Stomach smooth muscle (tissue), 2 donors: ENCODE results near the gene CARS2.

Experiments
- H3K27ac ChIP-seq: one replicate; pipeline ENCODE4 v1.7.0; 2013; ENCODE audit warnings: mild to moderate bottlenecking, low read length, inconsistent platforms
- H3K27me3 ChIP-seq, 2 donors: one replicate each; pipeline ENCODE4 v1.7.0; 2013; ENCODE audit warnings: low read length in 2 of 2; ENCODE audit not compliant: insufficient read depth in 2 of 2, control insufficient read depth in 1 of 2
- H3K36me3 ChIP-seq, 2 donors: one replicate each; pipeline ENCODE4 v1.7.0; 2013; ENCODE audit warnings: low read length in 2 of 2; ENCODE audit not compliant: control insufficient read depth in 2 of 2, insufficient read depth in 2 of 2
- H3K4me1 ChIP-seq: one replicate; pipeline ENCODE4 v1.7.0; 2013; ENCODE audit warnings: low read length; ENCODE audit not compliant: control insufficient read depth, insufficient read depth
- H3K4me3 ChIP-seq, 2 donors: one replicate each; pipeline ENCODE4 v1.7.0; 2013; ENCODE audit warnings: low read length in 2 of 2
- H3K9ac ChIP-seq, 2 donors: one replicate each; pipeline ENCODE4 v1.7.0; 2013; ENCODE audit warnings: low read length in 2 of 2, mild to moderate bottlenecking in 1 of 2
- H3K9me3 ChIP-seq, 2 donors: one replicate each; pipeline ENCODE4 v1.7.0; 2013; ENCODE audit warnings: low read length in 2 of 2; ENCODE audit not compliant: control insufficient read depth in 2 of 2
- donor health status: healthy.
- donor health status: Pancreatic carcinoma.

Gene CARS2

GRCh38 chr13:110651271-110651670, 54.6 kb downstream of the CARS2 start:
- H3K4me1 ChIP-seq = no peaks in the 10 kb centered on the region
- no peaks in the 10 kb centered on the region for H3K9me3 ChIP-seq
- H3K4me3 ChIP-seq = no peak overlapping the region
- no peak overlapping the region for H3K27ac ChIP-seq
- H3K36me3 ChIP-seq = peaks cover 13 to 30% of the 10 kb centered on the region in 2 donors
- no peaks in the 10 kb centered on the region for H3K27me3 ChIP-seq
- H3K9ac ChIP-seq = no peak overlapping the region

DNA sequence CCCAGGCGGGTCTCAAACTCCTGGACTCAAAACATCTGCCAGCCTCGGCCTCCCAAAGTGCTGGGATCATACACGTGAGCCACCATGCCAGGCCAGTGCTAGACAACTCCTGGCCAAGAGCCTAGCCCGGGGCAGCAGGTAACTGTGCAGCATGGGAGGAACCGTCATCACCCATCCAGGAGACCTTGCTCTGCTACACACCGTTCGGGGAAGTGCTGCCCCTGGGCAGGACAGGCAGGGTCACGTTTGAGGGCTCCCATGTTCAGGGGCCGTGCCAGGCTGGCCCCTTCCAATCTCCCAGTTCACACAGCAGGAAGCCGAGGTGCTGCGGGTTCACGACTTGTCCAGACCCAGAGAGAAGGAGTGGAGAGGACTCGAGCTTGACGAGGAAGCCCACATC, 55.5 kb downstream of the CARS2 start:
- Histone ChIP-seq H3K9me3 (no peaks in the 10 kb centered on the region), H3K27ac (no peak overlapping the region), H3K4me3 (no peak overlapping the region), H3K36me3 (peaks cover 13 to 31% of the 10 kb centered on the region in 2 donors), H3K4me1 (peaks cover under 1% of the 10 kb centered on the region), H3K27me3 (no peaks in the 10 kb centered on the region), H3K9ac (no peak overlapping the region)

- Histone ChIP-seq H3K4me3 (no peak overlapping the region), H3K9ac (no peak overlapping the region), H3K36me3 (peaks cover 13 to 28% of the 10 kb centered on the region in 2 donors), H3K27ac (no peak overlapping the region), H3K4me1 (peaks cover 9% of the 10 kb centered on the region), H3K27me3 (no peaks in the 10 kb centered on the region), H3K9me3 (no peaks in the 10 kb centered on the region)
Measured at GRCh38 chr13:110649551-110649950, 56.4 kb downstream of the CARS2 start.

GRCh38 chr13:110648848-110649421, 57.0 kb downstream of the CARS2 start:
- Histone ChIP-seq H3K9ac (no peak overlapping the region), H3K4me1 (peaks cover 12% of the 10 kb centered on the region), H3K27ac (no peak overlapping the region), H3K36me3 (peaks cover 17 to 29% of the 10 kb centered on the region in 2 donors), H3K27me3 (no peaks in the 10 kb centered on the region), H3K9me3 (no peaks in the 10 kb centered on the region), H3K4me3 (no peak overlapping the region)

GRCh38 chr13:110648146-110648819, 57.6 kb downstream of the CARS2 start:
- H3K9me3 ChIP-seq = no peaks in the 10 kb centered on the region
- H3K27ac ChIP-seq = no peak overlapping the region
- no peak overlapping the region for H3K4me3 ChIP-seq
- H3K4me1 ChIP-seq = peaks cover 12% of the 10 kb centered on the region
- no peak overlapping the region for H3K9ac ChIP-seq
- no peaks in the 10 kb centered on the region for H3K27me3 ChIP-seq
- peaks cover 23 to 32% of the 10 kb centered on the region in 2 donors for H3K36me3 ChIP-seq

DNA sequence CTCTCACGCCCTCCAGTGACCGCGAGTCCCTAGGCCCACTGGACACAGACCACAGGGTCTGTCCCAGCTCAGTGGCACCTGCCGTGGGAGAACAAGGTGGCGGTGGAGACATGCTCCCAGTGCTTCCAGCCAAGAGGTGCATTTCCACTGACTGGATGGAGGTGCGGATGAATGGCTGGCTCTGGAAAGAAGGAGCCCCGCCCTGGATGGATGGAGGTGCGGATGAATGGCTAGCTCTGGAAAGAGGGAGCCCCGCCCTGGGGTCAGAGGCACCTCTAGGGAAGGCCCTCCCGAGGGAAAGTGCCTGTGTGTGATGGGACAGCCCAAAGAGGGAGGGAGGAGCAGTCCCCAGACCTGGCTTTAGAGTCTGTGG, 58.6 kb downstream of the CARS2 start:
- H3K27me3 ChIP-seq = no peaks in the 10 kb centered on the region
- H3K9ac ChIP-seq = no peak overlapping the region
- H3K4me3 ChIP-seq = no peak overlapping the region
- no peaks in the 10 kb centered on the region for H3K9me3 ChIP-seq
- H3K27ac ChIP-seq = no peak overlapping the region
- peaks cover 33 to 34% of the 10 kb centered on the region in 2 donors for H3K36me3 ChIP-seq
- H3K4me1 ChIP-seq = peaks cover 12% of the 10 kb centered on the region

DNA sequence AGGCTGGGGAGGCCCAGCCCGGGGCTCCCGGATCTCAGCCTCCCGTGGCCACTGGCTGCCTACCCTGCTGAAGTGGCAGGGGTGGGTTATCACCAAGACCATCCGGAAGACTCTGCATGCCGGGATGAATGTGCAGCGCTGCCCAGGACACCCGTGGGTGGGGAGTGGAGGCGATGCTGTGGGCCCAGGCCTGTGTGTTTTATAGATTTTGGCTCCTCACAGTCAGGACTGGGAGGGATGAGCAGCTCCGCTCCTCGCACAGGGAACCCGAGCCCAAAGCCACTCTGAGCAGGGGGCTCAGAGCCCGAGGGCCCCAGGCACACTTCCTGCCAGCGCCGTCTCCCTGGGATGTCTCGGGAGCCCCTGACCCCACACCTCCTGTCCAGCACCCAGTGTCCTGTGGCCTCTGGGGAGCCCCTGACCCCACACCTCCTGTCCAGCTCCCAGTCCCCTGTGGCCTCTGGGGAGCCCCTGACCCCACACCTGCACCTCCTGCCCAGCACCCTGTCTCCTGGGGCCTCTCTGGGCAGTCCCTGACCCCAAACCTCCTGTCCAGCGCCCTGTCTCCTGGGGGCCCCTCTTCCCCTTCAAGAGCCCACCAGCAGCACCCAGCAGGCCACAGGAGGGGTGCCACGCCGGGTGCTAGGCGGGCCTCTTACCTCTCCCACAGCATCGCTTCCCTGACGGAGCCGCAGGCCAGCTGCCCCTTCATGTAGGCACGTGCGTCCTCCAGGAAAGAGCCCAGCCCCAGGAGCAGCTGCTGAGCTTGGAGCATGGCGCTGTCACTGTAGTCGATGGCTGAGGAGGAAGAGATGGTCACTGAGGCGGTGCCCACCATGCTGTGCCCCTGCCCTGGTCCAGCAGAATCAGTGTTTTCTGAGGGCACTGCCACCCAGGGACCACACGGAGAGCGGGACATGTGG, 59.2 kb downstream of the CARS2 start:
- peaks cover 12% of the 10 kb centered on the region for H3K4me1 ChIP-seq
- H3K27me3 ChIP-seq = no peaks in the 10 kb centered on the region
- no peak overlapping the region for H3K9ac ChIP-seq
- H3K36me3 ChIP-seq = peaks cover 33 to 34% of the 10 kb centered on the region in 2 donors
- H3K9me3 ChIP-seq = no peaks in the 10 kb centered on the region
- no peak overlapping the region for H3K4me3 ChIP-seq
- peak overlapping the region; percentile 49 for H3K27ac ChIP-seq

DNA sequence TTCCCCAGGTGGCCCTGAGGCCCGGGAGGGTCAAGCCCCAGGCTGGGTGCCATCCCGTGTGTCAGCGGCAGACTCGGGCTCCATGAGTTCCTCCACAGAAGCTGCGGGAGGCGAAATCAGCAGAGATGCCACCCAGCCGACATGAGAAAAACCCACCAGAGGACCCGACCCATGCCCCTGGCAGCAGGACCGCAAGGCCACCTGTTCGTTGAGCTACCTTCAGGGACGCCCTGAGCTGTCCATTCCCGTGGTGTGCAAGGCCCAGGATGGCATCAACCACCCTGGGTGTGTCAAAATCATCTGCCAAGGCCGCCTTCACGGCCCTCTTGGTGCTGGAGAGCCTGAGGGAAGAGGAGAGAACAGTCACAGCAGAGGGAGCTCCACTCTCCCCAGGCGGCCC, 60.2 kb downstream of the CARS2 start:
- H3K9me3 ChIP-seq = no peaks in the 10 kb centered on the region
- H3K4me3 ChIP-seq = no peak overlapping the region
- H3K36me3 ChIP-seq = peaks cover 35 to 39% of the 10 kb centered on the region in 2 donors
- H3K27ac ChIP-seq = peak overlapping the region; percentile 49
- peaks cover 21% of the 10 kb centered on the region for H3K4me1 ChIP-seq
- no peaks in the 10 kb centered on the region for H3K27me3 ChIP-seq
- H3K9ac ChIP-seq = no peak overlapping the region

- Histone ChIP-seq H3K36me3 (peaks cover 35 to 37% of the 10 kb centered on the region in 2 donors), H3K9me3 (no peaks in the 10 kb centered on the region), H3K4me1 (peaks cover 25% of the 10 kb centered on the region), H3K27me3 (no peaks in the 10 kb centered on the region), H3K27ac (peak overlapping the region; percentile 60), H3K4me3 (no peak overlapping the region), H3K9ac (no peak overlapping the region)
Measured at GRCh38 chr13:110644892-110645521, 60.9 kb downstream of the CARS2 start.

- Histone ChIP-seq H3K4me3 (no peak overlapping the region), H3K27me3 (no peaks in the 10 kb centered on the region), H3K9me3 (no peaks in the 10 kb centered on the region), H3K36me3 (peaks cover 37 to 40% of the 10 kb centered on the region in 2 donors), H3K9ac (no peak overlapping the region), H3K27ac (peak overlapping the region; percentile 24), H3K4me1 (peaks cover 25% of the 10 kb centered on the region)
Measured at GRCh38 chr13:110643768-110644421, 62.0 kb downstream of the CARS2 start.
